Transverse colon (tissue), 4 donors: ENCODE measurements around the gene PLCB2.

Source experiments
- CTCF ChIP-seq, 5 experiments: fragments of 200-600 bp in 3 of 5; fragments of 450-650 bp in 2 of 5; sonication (generic) in 3 of 5; IDR thresholded peaks; 1 replicate in 2 of 5; 2 replicates in 3 of 5; pipeline ENCODE4 v1.5.1; 2016 to 2017; ENCODE audit warnings: antibody characterized with exemption in 5 of 5, inconsistent platforms in 3 of 5, mild to moderate bottlenecking in 2 of 5, moderate library complexity in 1 of 5
- POLR2A ChIP-seq: fragments of 450-650 bp; IDR thresholded peaks from one replicate; pipeline ENCODE4 v1.6.1; 2016; ENCODE audit warnings: antibody characterized with exemption, mild to moderate bottlenecking, moderate library complexity
- POLR2AphosphoS5 ChIP-seq, 3 donors: sonication (generic); formaldehyde crosslinking; IDR thresholded peaks; one replicate each; pipeline ENCODE4 v1.6.1; 2016; ENCODE audit warnings: antibody characterized with exemption in 3 of 3

DNA sequence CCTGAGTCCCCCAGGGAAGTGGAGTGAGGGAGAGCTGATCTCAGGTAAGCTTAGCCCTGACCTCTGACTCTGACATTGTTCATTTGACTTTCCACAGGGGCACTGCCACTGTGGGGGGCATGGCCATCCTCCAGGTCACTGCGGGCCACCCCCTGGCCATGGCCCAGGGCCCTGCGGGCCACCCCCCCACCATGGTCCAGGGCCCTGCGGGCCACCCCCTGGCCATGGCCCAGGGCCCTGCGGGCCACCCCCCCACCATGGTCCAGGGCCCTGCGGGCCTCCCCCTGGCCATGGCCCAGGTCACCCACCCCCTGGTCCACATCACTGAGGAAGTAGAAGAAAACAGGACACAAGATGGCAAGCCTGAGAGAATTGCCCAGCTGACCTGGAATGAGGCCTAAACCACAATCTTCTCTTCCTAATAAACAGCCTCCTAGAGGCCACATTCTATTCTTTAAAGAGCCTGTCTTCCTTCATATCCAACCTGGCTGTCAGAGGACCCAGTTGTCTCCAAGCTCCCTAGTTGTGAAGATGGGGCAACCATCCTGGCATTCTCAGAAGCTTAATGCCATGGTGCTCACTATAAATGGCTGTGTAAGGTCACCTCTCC lies 48.3 kb upstream of the PLCB2 start:
- TF ChIP-seq CTCF (IDR thresholded peaks at IDR 0.05) (no peak), POLR2A (no peak), POLR2AphosphoS5 (IDR thresholded peaks at IDR 0.05) (peak in 1 of 3 donors; percentile 6)
